AG04450 (cell line): ENCODE results near the gene LYG1. TPM values are rescaled to one million over a fixed set of nuclear protein-coding genes. Genes with fewer than 3 reads are reported as not detected.
"Not testable (repeated sequence)": the region's sequence is repeated elsewhere in the genome, so short reads cannot be mapped to it uniquely, and the experiment has no call there.

Source experiments
- CTCF ChIA-PET: fragments of 300-600, 350-600 bp; formaldehyde crosslinking; extraction: SDS; loops from one replicate; lab custom pipeline; 2022; ENCODE audit warnings: antibody characterized with exemption, inconsistent platforms; lab: Charles Lee
- POLR2A ChIA-PET: fragments of 350-600 bp; formaldehyde crosslinking; extraction: SDS; loops from one replicate; lab custom pipeline; 2021; ENCODE audit warnings: antibody characterized with exemption, inconsistent platforms; lab: Yijun Ruan, JAX
- DNase-seq: peaks from one replicate; pipeline ENCODE4 v3.0.0-alpha.2; 2011; ENCODE audit warnings: low read depth, low spot score
- H3K27ac ChIP-seq: one replicate; pipeline ENCODE4 v1.5.1; 2012; ENCODE audit warnings: low read depth, low read length, control low read depth
- H3K27me3 ChIP-seq: one replicate; pipeline ENCODE4 v1.6.0; 2012; ENCODE audit warnings: low read length; ENCODE audit not compliant: control insufficient read depth, insufficient read depth
- H3K4me3 ChIP-seq: 2 replicates; pipeline ENCODE4 v1.5.1; 2011; ENCODE audit warnings: mild to moderate bottlenecking, low read depth, low read length, control low read depth
- H3K9me3 ChIP-seq: 2 replicates; pipeline ENCODE4 v1.5.1; 2012; ENCODE audit warnings: low read length; ENCODE audit not compliant: control insufficient read depth, insufficient read depth
- CTCF ChIP-seq: IDR thresholded peaks from 2 replicates; pipeline ENCODE4 v1.5.1; 2011; ENCODE audit warnings: low read depth, low read length, control low read depth, inconsistent platforms
- polyA plus RNA-seq: library from polyadenylated mRNA; depleted of rRNA; stranded (reverse); fragments of >200 nt; gene quantifications from 2 replicates; pipeline ENCODE4 v1.2.3, GENCODE V29; 2011

Gene LYG1
- polyA plus RNA-seq, 1 experiment: 0.86 TPM

DNA sequence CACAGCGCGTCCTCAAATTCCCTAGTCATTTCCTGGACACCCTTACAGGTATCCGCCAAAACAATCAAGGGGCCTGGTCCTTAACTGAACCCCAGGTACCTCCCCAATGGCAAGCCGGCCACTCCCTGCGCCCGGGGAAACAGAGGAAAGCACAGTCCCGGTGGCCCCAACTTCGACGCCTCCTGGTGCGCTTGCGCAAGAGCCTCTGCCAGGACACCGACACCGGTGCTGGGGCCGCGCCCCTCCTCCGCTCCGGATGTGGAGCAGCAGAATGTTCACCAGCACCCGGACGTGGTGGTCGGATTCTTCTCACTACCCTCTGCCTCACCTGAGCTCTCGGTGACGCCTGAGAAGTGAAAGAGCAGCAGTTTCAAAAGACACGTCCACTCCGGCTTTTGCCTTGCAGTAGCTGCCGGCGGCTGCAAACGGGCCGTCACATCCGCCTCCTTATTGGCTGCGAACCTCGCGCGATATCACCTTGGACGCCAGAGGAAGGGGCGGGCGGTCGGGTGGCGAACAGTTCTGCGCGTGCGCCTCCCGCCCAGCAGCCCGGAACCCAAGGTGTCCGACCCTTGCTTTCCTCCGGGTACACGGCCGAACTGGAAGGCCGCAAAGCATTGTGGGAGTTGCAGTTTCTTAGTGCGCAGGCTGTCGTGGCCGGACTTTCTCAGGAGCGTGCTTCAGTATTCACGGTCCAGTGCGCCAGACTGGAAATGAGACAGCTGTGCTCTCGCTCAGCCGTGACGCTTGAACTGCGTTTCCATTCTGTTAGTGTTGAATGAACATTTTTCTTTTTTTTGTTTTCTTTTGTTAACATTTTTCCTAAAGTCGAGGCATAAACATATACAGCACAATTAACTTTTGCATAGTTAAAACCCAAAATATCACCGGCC is 35.2 kb upstream of the LYG1 start, which contains the start of gene TXNDC9:
Gene TXNDC9 (minus strand): TSS at position 423 of the 893 bp plus-strand sequence. CDS start 3,123 bp downstream, outside the sequence.
- H3K9me3 ChIP-seq: no peaks in the 10 kb centered on the region; the same call in 1 of the 2 replicates
- DNase-seq: peak; percentile 100
- H3K27me3 ChIP-seq: no peaks in the 10 kb centered on the region
- CTCF ChIA-PET: interaction anchor here (0.6 to 2.8 kb wide), 18 partner anchors 9 to 925 kb away, joined by 3 to 25 read pairs (median 5); partner anchors contain the start of genes MITD1, MRPL30 and REV1
- H3K4me3 ChIP-seq: peak within 1 kb of the TSS; percentile 98
- peak within 1 kb of the TSS; percentile 86 for H3K27ac ChIP-seq
- POLR2A ChIA-PET: interaction anchor here (0.7 to 2.6 kb wide), 5 partner anchors 12 to 182 kb away, joined by 3 to 13 read pairs (median 10); partner anchors contain the start of genes LIPT1, MRPL30 and TSGA10
- TF ChIP-seq CTCF: no peak

GRCh38 chr2:99325384-99325783 is 24.4 kb upstream of the LYG1 start:
- no peak overlapping the region for H3K27ac ChIP-seq
- no peaks in the 10 kb centered on the region for H3K9me3 ChIP-seq
- TF ChIP-seq CTCF: no peak
- POLR2A ChIA-PET: no interaction called here
- DNase-seq: no peak
- no peak overlapping the region for H3K4me3 ChIP-seq
- CTCF ChIA-PET: interaction anchor here (1.6 kb wide), 1 partner anchor 10 kb away, joined by 6 read pairs; the partner anchor contains the start of gene TXNDC9
- no peaks in the 10 kb centered on the region for H3K27me3 ChIP-seq

DNA sequence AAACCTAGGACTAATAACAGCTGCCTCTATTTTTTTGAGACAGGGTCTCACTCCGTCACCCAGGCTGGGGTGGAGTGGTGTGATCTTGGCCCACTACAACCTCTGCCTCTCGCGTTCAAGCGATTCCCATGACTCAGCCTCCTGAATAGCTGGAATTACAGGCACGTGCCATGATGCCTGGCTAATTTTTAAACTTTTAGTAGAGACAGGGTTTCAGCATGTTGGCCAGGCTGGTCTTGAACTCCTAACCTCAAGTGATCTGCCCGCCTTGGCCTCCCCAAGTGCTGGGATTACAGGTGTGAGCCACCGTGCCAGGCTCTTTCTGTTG is 16.8 kb upstream of the LYG1 start:
- H3K9me3 ChIP-seq, DNase-seq, H3K4me3 ChIP-seq, H3K27me3 ChIP-seq, H3K27ac ChIP-seq, CTCF ChIA-PET, POLR2A ChIA-PET: not testable (repeated sequence)

DNA sequence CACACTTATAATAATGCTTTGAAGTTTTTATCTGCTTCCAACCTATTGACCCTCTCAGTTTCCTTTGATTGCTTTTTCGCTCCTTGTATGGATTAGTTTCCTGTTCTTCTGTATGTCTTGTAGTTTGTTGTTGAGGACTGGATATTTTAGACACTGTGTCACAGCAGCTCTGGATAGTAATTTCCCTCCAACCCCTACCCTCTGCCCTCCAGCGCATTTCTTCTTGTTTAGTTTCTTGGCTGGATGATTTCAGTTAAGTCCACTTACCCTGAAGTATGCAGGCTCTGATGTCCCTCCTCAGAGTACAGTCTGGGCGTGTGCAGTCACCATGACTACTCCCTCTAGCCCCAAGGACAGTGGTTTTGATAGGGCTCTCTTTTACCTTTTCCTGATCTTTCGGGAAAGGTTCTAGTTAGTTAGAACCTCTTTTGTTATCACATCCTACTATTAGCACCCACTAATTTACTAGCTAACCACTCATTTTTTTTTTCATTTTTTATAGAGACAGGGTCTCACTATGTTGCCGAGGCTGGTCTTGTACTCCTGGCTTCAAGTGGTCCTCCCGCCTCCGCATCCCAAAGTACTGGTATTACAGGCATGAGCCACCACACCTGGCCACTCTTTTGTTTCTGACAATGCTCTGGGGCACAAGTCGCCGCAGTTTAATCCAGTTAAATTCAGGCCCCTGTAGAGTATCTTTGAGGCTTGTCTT is 16.3 kb upstream of the LYG1 start:
- Histone ChIP-seq H3K4me3 (no peak overlapping the region), H3K27me3 (no peaks in the 10 kb centered on the region), H3K27ac (no peak overlapping the region), H3K9me3 (no peaks in the 10 kb centered on the region)
- POLR2A ChIA-PET: no interaction called here
- no peak for DNase-seq
- no peak for TF ChIP-seq CTCF
- CTCF ChIA-PET: no interaction called here

DNA sequence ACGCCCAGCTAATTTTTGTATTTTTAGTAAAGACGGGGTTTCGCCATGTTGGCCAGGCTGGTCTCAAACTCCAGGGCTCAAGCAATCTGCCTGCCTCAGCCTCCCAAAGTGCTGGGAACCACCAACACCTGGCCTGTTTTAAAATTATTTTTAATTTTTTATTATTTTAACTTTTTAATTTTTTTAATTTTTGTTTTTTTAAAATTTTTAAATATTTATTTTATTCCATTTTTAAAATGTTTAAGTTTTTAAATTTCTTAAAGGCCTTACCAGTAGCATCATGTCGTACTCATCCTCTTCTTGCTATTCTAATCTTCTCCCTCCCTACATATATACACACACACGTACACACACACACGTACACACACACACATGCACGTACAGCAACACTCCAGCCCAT is 1.4 kb downstream of the LYG1 start:
- CTCF ChIA-PET: no interaction called here

More for the DNA sequence above, 1.4 kb downstream of the LYG1 start:
- Histone ChIP-seq H3K27ac (no peak overlapping the region), H3K9me3 (no peaks in the 10 kb centered on the region), H3K27me3 (peaks cover 2% of the 10 kb centered on the region), H3K4me3 (no peak overlapping the region)
- TF ChIP-seq CTCF: no peak
- POLR2A ChIA-PET: no interaction called here
- DNase-seq: no peak
